ENCODE results near the gene PLB1. TPM values are rescaled to one million over a fixed set of nuclear protein-coding genes. Genes with fewer than 3 reads are reported as not detected.

Gene PLB1
- polyA plus RNA-seq, 1 donor from 2014 or later = not detected

- Mint-ChIP-seq H3K27ac (no peak overlapping the region), H3K36me3 (peaks cover 1% of the 10 kb centered on the region), H3K4me3 (peak overlapping the region in 2 of 4 donors; percentile 71 to 85), H3K27me3 (peaks cover 3% of the 10 kb centered on the region), H3K9me3 (peaks cover 0 to 2% (median 0%) of the 10 kb centered on the region in 3 donors), H3K4me1 (peaks cover 14 to 22% (median 15%) of the 10 kb centered on the region in 3 donors)
Observed at GRCh38 chr2:28650266-28650584, 154.4 kb downstream of the PLB1 start.

- no peak overlapping the region for H3K4me3 Mint-ChIP-seq
- H3K36me3 Mint-ChIP-seq = no peaks in the 10 kb centered on the region
- no peak overlapping the region for H3K27ac Mint-ChIP-seq
- no peaks in the 10 kb centered on the region for H3K9me3 Mint-ChIP-seq
- peaks cover 3% of the 10 kb centered on the region for H3K27me3 Mint-ChIP-seq
- peaks cover 13 to 24% (median 15%) of the 10 kb centered on the region in 3 donors for H3K4me1 Mint-ChIP-seq
Observed at GRCh38 chr2:28652217-28652616, 156.4 kb downstream of the PLB1 start.

- Mint-ChIP-seq H3K36me3 (no peaks in the 10 kb centered on the region), H3K9me3 (peaks cover 0 to 3% (median 0%) of the 10 kb centered on the region in 3 donors), H3K4me1 (peaks cover 13 to 15% (median 13%) of the 10 kb centered on the region in 3 donors), H3K27ac (peak overlapping the region in 1 of 3 donors; percentile 18), H3K27me3 (peaks cover 3% of the 10 kb centered on the region), H3K4me3 (no peak overlapping the region)
Observed at GRCh38 chr2:28653892-28654662, 158.2 kb downstream of the PLB1 start.

DNA sequence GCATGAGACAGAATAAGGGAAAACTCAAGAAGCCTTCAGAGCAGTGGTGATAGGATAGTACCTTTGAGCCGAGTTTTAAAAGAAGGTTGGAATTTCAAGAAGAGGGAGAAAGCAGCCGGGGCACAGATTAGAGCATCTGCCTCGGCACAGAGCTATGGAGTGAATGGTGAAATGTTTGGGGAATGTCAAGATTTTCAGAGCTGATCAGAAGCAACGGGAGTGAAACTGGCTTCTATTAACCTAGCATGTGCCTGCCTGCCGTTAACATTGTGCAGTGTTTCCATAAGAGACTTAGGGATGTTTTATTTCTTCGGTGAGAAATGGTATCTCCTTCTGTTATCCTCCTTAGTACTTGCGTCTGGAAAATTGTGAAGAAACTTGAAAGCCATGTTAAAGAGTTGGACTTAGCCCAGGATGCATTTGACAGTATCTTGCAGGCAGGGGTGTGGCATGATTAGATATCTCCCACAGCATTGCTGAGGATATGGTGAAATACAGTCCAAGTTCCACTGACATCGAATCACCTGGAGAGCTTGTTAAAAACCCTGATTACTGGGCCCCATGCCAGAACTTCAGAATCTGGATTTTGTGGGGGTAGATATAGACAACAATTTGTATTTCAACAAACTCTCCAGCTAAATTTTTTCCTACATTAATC is 158.9 kb downstream of the PLB1 start:
- peaks cover 6 to 10% (median 9%) of the 10 kb centered on the region in 3 donors for H3K4me1 Mint-ChIP-seq

GRCh38 chr2:28656937-28657615 is 161.2 kb downstream of the PLB1 start:
- Mint-ChIP-seq H3K9me3 (peaks cover 0 to 5% (median 0%) of the 10 kb centered on the region in 3 donors), H3K36me3 (no peaks in the 10 kb centered on the region), H3K4me3 (no peak overlapping the region), H3K27ac (no peak overlapping the region), H3K4me1 (peaks cover 0 to 3% (median 3%) of the 10 kb centered on the region in 3 donors), H3K27me3 (no peaks in the 10 kb centered on the region)

More for the DNA sequence above, 158.9 kb downstream of the PLB1 start:
- H3K27ac Mint-ChIP-seq = peak overlapping the region in 1 of 3 donors; percentile 18
- peaks cover 0 to 5% (median 0%) of the 10 kb centered on the region in 3 donors for H3K9me3 Mint-ChIP-seq
- no peaks in the 10 kb centered on the region for H3K27me3 Mint-ChIP-seq
- no peak overlapping the region for H3K4me3 Mint-ChIP-seq
- H3K36me3 Mint-ChIP-seq = no peaks in the 10 kb centered on the region

DNA sequence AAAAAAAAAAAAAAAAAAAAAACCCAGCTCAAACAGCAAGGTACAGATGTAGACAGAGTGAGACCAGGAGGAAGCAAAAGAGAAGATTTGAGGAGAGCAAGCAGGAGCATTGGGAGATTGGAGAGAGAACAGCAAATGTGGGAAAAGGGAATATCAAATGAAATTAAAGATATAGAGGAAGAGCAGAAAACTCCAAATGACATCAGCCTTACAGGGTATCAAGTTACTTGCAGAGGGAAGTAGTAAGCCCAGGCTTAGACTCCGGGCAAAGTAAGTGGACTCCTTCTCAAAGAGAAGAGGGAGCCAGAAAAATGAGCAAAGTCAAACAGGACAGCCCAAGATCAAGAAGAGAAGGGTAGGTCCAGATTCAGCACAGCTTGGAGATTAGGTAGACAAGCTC is 162.5 kb downstream of the PLB1 start:
- H3K9me3 Mint-ChIP-seq = peaks cover 0 to 5% (median 0%) of the 10 kb centered on the region in 3 donors
- no peaks in the 10 kb centered on the region for H3K36me3 Mint-ChIP-seq
- H3K4me3 Mint-ChIP-seq = no peak overlapping the region
- no peaks in the 10 kb centered on the region for H3K27me3 Mint-ChIP-seq
- peaks cover 0 to 3% (median 0%) of the 10 kb centered on the region in 3 donors for H3K4me1 Mint-ChIP-seq
- no peak overlapping the region for H3K27ac Mint-ChIP-seq

DNA sequence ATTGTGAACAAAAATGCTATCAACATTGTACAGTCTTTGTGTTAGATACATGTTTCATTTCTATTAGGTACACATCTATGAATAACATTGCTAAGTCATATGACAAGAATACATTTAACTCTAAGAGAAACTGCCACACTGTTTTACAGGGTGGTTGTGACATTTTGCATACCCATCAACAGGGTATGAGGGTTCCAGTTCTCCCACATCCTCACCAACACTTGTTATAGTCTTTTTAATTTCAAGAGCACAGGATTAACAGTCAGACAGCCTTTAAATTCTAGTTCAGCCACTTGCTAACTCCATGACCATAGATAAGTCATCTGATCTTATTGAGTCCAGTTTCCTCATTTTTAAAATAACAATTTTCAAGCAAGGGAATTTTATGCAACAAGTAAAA is 163.3 kb downstream of the PLB1 start:
- no peaks in the 10 kb centered on the region for H3K36me3 Mint-ChIP-seq
- H3K9me3 Mint-ChIP-seq = peaks cover 0 to 5% (median 0%) of the 10 kb centered on the region in 3 donors
- peaks cover 0 to 3% (median 0%) of the 10 kb centered on the region in 3 donors for H3K4me1 Mint-ChIP-seq
- H3K27ac Mint-ChIP-seq = no peak overlapping the region
- H3K4me3 Mint-ChIP-seq = no peak overlapping the region
- no peaks in the 10 kb centered on the region for H3K27me3 Mint-ChIP-seq

- H3K27ac Mint-ChIP-seq = no peak overlapping the region
- H3K4me1 Mint-ChIP-seq = no peaks in the 10 kb centered on the region
- H3K4me3 Mint-ChIP-seq = no peak overlapping the region
- H3K27me3 Mint-ChIP-seq = peaks cover 2% of the 10 kb centered on the region
- no peaks in the 10 kb centered on the region for H3K36me3 Mint-ChIP-seq
- peaks cover 0 to 5% (median 0%) of the 10 kb centered on the region in 3 donors for H3K9me3 Mint-ChIP-seq
Observed at GRCh38 chr2:28661589-28662001, 165.7 kb downstream of the PLB1 start.

- H3K36me3 Mint-ChIP-seq = no peaks in the 10 kb centered on the region
- peaks cover 2% of the 10 kb centered on the region for H3K27me3 Mint-ChIP-seq
- peaks cover 0 to 5% (median 0%) of the 10 kb centered on the region in 3 donors for H3K9me3 Mint-ChIP-seq
- no peaks in the 10 kb centered on the region for H3K4me1 Mint-ChIP-seq
- H3K27ac Mint-ChIP-seq = no peak overlapping the region
- no peak overlapping the region for H3K4me3 Mint-ChIP-seq
Observed at GRCh38 chr2:28662044-28662443, 166.2 kb downstream of the PLB1 start.

GRCh38 chr2:28662468-28663181 is 166.8 kb downstream of the PLB1 start:
- Mint-ChIP-seq H3K27me3 (peaks cover 2% of the 10 kb centered on the region), H3K9me3 (peaks cover 0 to 10% (median 0%) of the 10 kb centered on the region in 3 donors)

DNA sequence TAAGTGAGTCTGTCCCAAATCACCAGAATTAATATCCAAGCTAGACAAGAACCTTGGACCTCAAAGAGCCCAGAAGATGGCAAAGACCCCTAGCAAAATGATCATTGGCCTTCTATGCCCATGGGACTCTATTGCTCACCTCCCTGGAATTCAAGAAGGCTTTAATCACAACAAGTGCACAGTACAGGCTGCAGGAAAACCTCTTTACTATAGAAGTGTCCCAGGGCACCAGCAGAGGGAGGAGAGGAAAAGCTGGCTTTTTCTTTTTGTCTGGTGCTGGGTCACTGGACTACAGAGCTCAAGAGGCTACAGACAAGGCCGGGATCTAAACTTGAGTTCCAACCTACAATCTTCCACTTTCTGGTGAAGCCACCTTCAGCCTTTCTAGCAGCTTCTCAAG is 167.5 kb downstream of the PLB1 start:
- Mint-ChIP-seq H3K36me3 (peaks cover 3% of the 10 kb centered on the region), H3K27me3 (peaks cover 2% of the 10 kb centered on the region), H3K27ac (no peak overlapping the region), H3K9me3 (peaks cover 0 to 9% (median 0%) of the 10 kb centered on the region in 3 donors), H3K4me3 (no peak overlapping the region), H3K4me1 (peaks cover 0 to 1% (median 0%) of the 10 kb centered on the region in 3 donors)

More at GRCh38 chr2:28662468-28663181, 166.8 kb downstream of the PLB1 start:
- Mint-ChIP-seq H3K27ac (no peak overlapping the region), H3K4me3 (no peak overlapping the region), H3K4me1 (peaks cover 0 to 1% (median 0%) of the 10 kb centered on the region in 3 donors), H3K36me3 (peaks cover 3% of the 10 kb centered on the region)

- peaks cover 0 to 1% (median 0%) of the 10 kb centered on the region in 3 donors for H3K4me1 Mint-ChIP-seq
- no peak overlapping the region for H3K27ac Mint-ChIP-seq
- peaks cover 3% of the 10 kb centered on the region for H3K36me3 Mint-ChIP-seq
- peaks cover 0 to 5% (median 0%) of the 10 kb centered on the region in 3 donors for H3K9me3 Mint-ChIP-seq
- no peak overlapping the region for H3K4me3 Mint-ChIP-seq
- H3K27me3 Mint-ChIP-seq = peaks cover 2% of the 10 kb centered on the region
Observed at GRCh38 chr2:28664120-28664842, 168.4 kb downstream of the PLB1 start.

- no peak overlapping the region for H3K27ac Mint-ChIP-seq
- peaks cover 0 to 5% (median 0%) of the 10 kb centered on the region in 3 donors for H3K9me3 Mint-ChIP-seq
- peak overlapping the region in 1 of 4 donors; percentile 30 for H3K4me3 Mint-ChIP-seq
Observed at GRCh38 chr2:28665041-28665704, 169.3 kb downstream of the PLB1 start.

More at GRCh38 chr2:28665041-28665704, 169.3 kb downstream of the PLB1 start:
- Mint-ChIP-seq H3K36me3 (peaks cover 3% of the 10 kb centered on the region), H3K27me3 (peaks cover 2% of the 10 kb centered on the region), H3K4me1 (peaks cover 0 to 1% (median 0%) of the 10 kb centered on the region in 3 donors)
